ENCODE results near the gene CT45A3.
"Not testable (repeated sequence)": the region's sequence is repeated elsewhere in the genome, so short reads cannot be mapped to it uniquely, and the experiment has no call there.

Gene CT45A3

GRCh38 chrX:135713183-135713689 lies 54.8 kb downstream of the CT45A3 start, which contains the start of gene CT45A1:
Gene CT45A1 (plus strand): TSS chrX:135713639. CDS start chrX:135718941, 5,302 bp downstream.
- H3K4me2 ChIP-seq (ENCODE audit: low read depth, low read length, poor library complexity, severe bottlenecking); H3F3A ChIP-seq (ENCODE audit: low read depth); H3K4me1 ChIP-seq (ENCODE audit: insufficient read depth, low read length, poor library complexity, severe bottlenecking); H4K20me1 ChIP-seq (ENCODE audit: insufficient read depth, low read length, poor library complexity, severe bottlenecking); H3K79me2 ChIP-seq (ENCODE audit: insufficient read depth, low read length); H3K27me3 ChIP-seq (ENCODE audit: insufficient read depth, low read length, poor library complexity, severe bottlenecking); H3K36me3 ChIP-seq (ENCODE audit: insufficient read depth, low read length); H3K9me2 ChIP-seq (replicated peaks; ENCODE audit: low read depth, low read length); H2AFZ ChIP-seq (ENCODE audit: low read length); H3K9ac ChIP-seq (ENCODE audit: low read depth, low read length, poor library complexity, severe bottlenecking); H3K9me3 ChIP-seq (ENCODE audit: insufficient read depth, low read depth, low read length); H3K4me3 ChIP-seq (ENCODE audit: low read length, poor library complexity, severe bottlenecking): not testable (repeated sequence)
- peak; percentile 53 for TF ChIP-seq CTCF (conservative IDR thresholded peaks at IDR 0.05; ENCODE audit: low read length)
